Stomach (tissue), 4 donors: Measurements from ENCODE around the gene ERI3.

Experiments
- EP300 ChIP-seq: sonication (generic); formaldehyde crosslinking; IDR thresholded peaks from one replicate; pipeline ENCODE4 v1.6.1; 2017; ENCODE audit warnings: antibody characterized with exemption
- POLR2A ChIP-seq, 4 donors: fragments of 450-650 bp; IDR thresholded peaks; one replicate each; pipeline ENCODE4 v1.6.1; 2016; ENCODE audit warnings: antibody characterized with exemption in 4 of 4, control low read depth in 2 of 4, mild to moderate bottlenecking in 1 of 4, moderate library complexity in 1 of 4

- TF ChIP-seq POLR2A (IDR thresholded peaks at IDR 0.05): no peak
- no peak for TF ChIP-seq EP300
These were observed 84.1 kb downstream of the ERI3 start for GRCh38 chr1:44270686-44271628.
